Left lung (tissue), 10 donors: Measurements from ENCODE around the gene STPG3. TPM values are rescaled to one million over a fixed set of nuclear protein-coding genes. Genes with fewer than 3 reads are reported as not detected.
A peak's percentile ranks its signal among the peaks of the same experiment; 100 is the strongest.

Source experiments
- ATAC-seq: fragments of 200-7000 bp; cut with Tn5 transposase; one replicate; pipeline ENCODE4 v1.9.1; 2020; ENCODE audit warnings: moderate library complexity
- DNase-seq, 4 donors: peaks; one replicate each; pipeline ENCODE4 v3.0.0-alpha.2; 2013 to 2020
- H3K27ac ChIP-seq, 2 donors: fragments of 200-600 bp; sonication (generic) in 1 of 2; one replicate each; pipeline versions ENCODE4 v1.5.0 to v1.8.0; 2020 to 2021
- H3K27me3 ChIP-seq, 2 donors: fragments of 200-600 bp; sonication (generic) in 1 of 2; one replicate each; pipeline versions ENCODE4 v1.5.0 to v1.8.0; 2020 to 2021
- H3K36me3 ChIP-seq, 2 donors: fragments of 200-600 bp; sonication (generic) in 1 of 2; one replicate each; pipeline versions ENCODE4 v1.5.0 to v1.8.0; 2020 to 2021
- H3K4me1 ChIP-seq, 2 donors: fragments of 200-600 bp; one replicate each; pipeline ENCODE4 v1.8.0; 2021
- H3K4me3 ChIP-seq, 2 donors: fragments of 200-600 bp; sonication (generic) in 1 of 2; one replicate each; pipeline versions ENCODE4 v1.5.0 to v1.8.0; 2020 to 2021; ENCODE audit warnings: mild to moderate bottlenecking in 1 of 2
- H3K9me3 ChIP-seq, 2 donors: fragments of 200-600 bp; sonication (generic) in 1 of 2; one replicate each; pipeline versions ENCODE4 v1.5.0 to v1.8.0; 2020 to 2021
- CTCF ChIP-seq, 2 donors: fragments of 200-600 bp; sonication (generic) in 1 of 2; IDR thresholded peaks; one replicate each; pipeline versions ENCODE4 v1.5.0 to v1.8.0; 2021; ENCODE audit warnings: antibody characterized with exemption in 2 of 2
- intact Hi-C, 2 donors: fragments of 100-400 bp; cut with DNase I; formaldehyde crosslinking; loops; one replicate each; pipeline versions ENCODE4 v1.11.2 to v1.14.2; 2022
- polyA plus RNA-seq, 6 donors: library from polyadenylated mRNA; unstranded; fragments of 120-200 nt; gene quantifications; one replicate each; pipeline ENCODE4 v1.2.1, GENCODE V29; 2013; ENCODE audit not compliant: insufficient read length in 6 of 6
- total RNA-seq, 2 donors: library from RNA; stranded (reverse); fragmentation: NEBNext Ultra II Directional; extraction: Animal tissue kit (Norgen Biotek cat#: 25700); gene quantifications; one replicate each; pipeline ENCODE4 v1.2.1, GENCODE V29; 2021
- donor health status: DM: no; HTN: yes; CAD: no.
- donor health status: DM: no; HTN: no; CAD: no.

The STPG3 gene
- total and polyA plus RNA-seq, 8 donors = 0.69 to 1.4 (median 0.89) TPM; not detected in 2

GRCh38 chr9:137301081-137301947, 50.2 kb downstream of the STPG3 start:
- peaks cover 25 to 74% of the 10 kb centered on the region in 2 donors for H3K4me1 ChIP-seq
- H3K27ac ChIP-seq = peak overlapping the region; percentile 62 to 67
- H3K9me3 ChIP-seq = no peaks in the 10 kb centered on the region
- H3K27me3 ChIP-seq = peaks cover 11 to 93% of the 10 kb centered on the region in 2 donors
- H3K36me3 ChIP-seq = no peaks in the 10 kb centered on the region
- peak overlapping the region; percentile 34 to 46 for H3K4me3 ChIP-seq
- ATAC-seq (peak; percentile 7), DNase-seq (peak in 2 of 4 donors; percentile 70 to 81)
- no peak for TF ChIP-seq CTCF (IDR thresholded peaks at IDR 0.05)
- intact Hi-C loops = loop anchor here in 1 of 2 donors (10.0 kb wide), 1 partner anchor 103 kb away; no protein-coding TSS in a partner anchor

GRCh38 chr9:137302118-137302448, 51.0 kb downstream of the STPG3 start, which contains the start of gene NRARP:
NRARP (minus strand) TSS chr9:137302271; CDS start chr9:137301928, 343 bp downstream.
- TF ChIP-seq CTCF (IDR thresholded peaks at IDR 0.05) = no peak
- Histone ChIP-seq H3K27ac (peak within 1 kb of the TSS; percentile 62 to 70), H3K9me3 (no peaks in the 10 kb centered on the region), H3K27me3 (peaks cover 11 to 93% of the 10 kb centered on the region in 2 donors), H3K4me3 (peak within 1 kb of the TSS; percentile 34 to 47), H3K36me3 (no peaks in the 10 kb centered on the region), H3K4me1 (peaks cover 27 to 78% of the 10 kb centered on the region in 2 donors)
- ATAC-seq = peak; percentile 72
- peak in 3 of 4 donors; percentile 89 to 95 (median 91) for DNase-seq
- intact Hi-C loops = loop anchor here in 1 of 2 donors (10.0 kb wide), 1 partner anchor 103 kb away; no protein-coding TSS in a partner anchor

GRCh38 chr9:137302449-137303150, 51.5 kb downstream of the STPG3 start:
- ATAC-seq (peak; percentile 10), DNase-seq (peak in 1 of 4 donors; percentile 80)
- intact Hi-C loops = loop anchor here in 1 of 2 donors (10.0 kb wide), 1 partner anchor 102 kb away; no protein-coding TSS in a partner anchor
- Histone ChIP-seq H3K9me3 (no peaks in the 10 kb centered on the region), H3K4me3 (peak overlapping the region; percentile 25 to 47), H3K27ac (peak overlapping the region; percentile 51 to 70), H3K4me1 (peaks cover 29 to 78% of the 10 kb centered on the region in 2 donors), H3K27me3 (peaks cover 14 to 93% of the 10 kb centered on the region in 2 donors), H3K36me3 (no peaks in the 10 kb centered on the region)
- peak; percentile 37 to 71 for TF ChIP-seq CTCF (IDR thresholded peaks at IDR 0.05)

Other genes starting within 250 kb of the STPG3 start
- 10 to 100 TPM; 34.5 to 34.8 TPM for gene ABCA2, start 223.0 kb upstream of the STPG3 start, total RNA-seq
- gene ABCA2, start 223.0 kb upstream of the STPG3 start, polyA plus RNA-seq = 10 to 100 TPM; 20.8 to 33.8 (median 28.6) TPM
- gene FUT7, start 219.2 kb upstream of the STPG3 start, total RNA-seq = 1 to 10 TPM in 1 of 2 donors, under 1 TPM in 1; 0.17 to 2.9 TPM
- gene FUT7, start 219.2 kb upstream of the STPG3 start, polyA plus RNA-seq = under 1 TPM in 3 of 6 donors, not detected in 3; 0.08 to 0.11 (median 0.09) TPM
- 100 to 1,000 TPM; 104 to 105 TPM for gene NPDC1, start 205.1 kb upstream of the STPG3 start, total RNA-seq
- gene NPDC1, start 205.1 kb upstream of the STPG3 start, polyA plus RNA-seq = 10 to 100 TPM; 24.4 to 48.9 (median 25.2) TPM
- gene ENTPD2, start 197.2 kb upstream of the STPG3 start, total RNA-seq = under 1 TPM; 0.71 to 0.87 TPM
- 1 to 10 TPM; 1.7 to 4.7 (median 3.0) TPM for gene ENTPD2, start 197.2 kb upstream of the STPG3 start, polyA plus RNA-seq
- 1 to 10 TPM; 2.7 to 4.6 TPM for gene SAPCD2, start 180.7 kb upstream of the STPG3 start, total RNA-seq
- gene SAPCD2, start 180.7 kb upstream of the STPG3 start, polyA plus RNA-seq = 10 to 100 TPM in 3 of 6 donors, 1 to 10 TPM in 3; 8.5 to 15.1 (median 10.4) TPM
- 10 to 100 TPM; 28.1 to 43.1 TPM for gene UAP1L1, start 173.8 kb upstream of the STPG3 start, total RNA-seq
- 1 to 10 TPM; 4.6 to 8.8 (median 6.0) TPM for gene UAP1L1, start 173.8 kb upstream of the STPG3 start, polyA plus RNA-seq
- 10 to 100 TPM; 51.5 to 54.9 TPM for gene MAN1B1, start 164.3 kb upstream of the STPG3 start, total RNA-seq
- 10 to 100 TPM; 62.7 to 74.9 (median 66.9) TPM for gene MAN1B1, start 164.3 kb upstream of the STPG3 start, polyA plus RNA-seq
- gene DPP7, start 136.6 kb upstream of the STPG3 start, total RNA-seq = 100 to 1,000 TPM; 144 to 165 TPM
- gene DPP7, start 136.6 kb upstream of the STPG3 start, polyA plus RNA-seq = 10 to 100 TPM; 35.8 to 53.6 (median 47.7) TPM
- gene GRIN1, start 112.1 kb upstream of the STPG3 start, total RNA-seq = under 1 TPM; 0.17 to 0.55 TPM
- under 1 TPM; 0.15 to 0.38 (median 0.28) TPM for gene GRIN1, start 112.1 kb upstream of the STPG3 start, polyA plus RNA-seq
- under 1 TPM in 1 of 2 donors, not detected in 1; 0.55 TPM for gene LRRC26, start 81.2 kb upstream of the STPG3 start, total RNA-seq
- under 1 TPM in 3 of 6 donors, not detected in 3; 0.23 to 0.63 (median 0.25) TPM for gene LRRC26, start 81.2 kb upstream of the STPG3 start, polyA plus RNA-seq
- not detected for gene TMEM210, start 79.2 kb upstream of the STPG3 start, total RNA-seq
- gene TMEM210, start 79.2 kb upstream of the STPG3 start, polyA plus RNA-seq = not detected
- 10 to 100 TPM; 43.5 to 52.3 TPM for gene ANAPC2, start 62.7 kb upstream of the STPG3 start, total RNA-seq
- gene ANAPC2, start 62.7 kb upstream of the STPG3 start, polyA plus RNA-seq = 10 to 100 TPM; 42.1 to 58.8 (median 44.3) TPM
- 10 to 100 TPM; 59.1 to 68.0 TPM for gene SSNA1, start 62.6 kb upstream of the STPG3 start, total RNA-seq
- gene SSNA1, start 62.6 kb upstream of the STPG3 start, polyA plus RNA-seq = 10 to 100 TPM; 38.7 to 53.6 (median 52.1) TPM
- 10 to 100 TPM; 21.6 to 21.7 TPM for gene TPRN, start 50.5 kb upstream of the STPG3 start, total RNA-seq
- gene TPRN, start 50.5 kb upstream of the STPG3 start, polyA plus RNA-seq = 10 to 100 TPM in 3 of 6 donors, 1 to 10 TPM in 3; 6.7 to 13.8 (median 9.4) TPM
- 10 to 100 TPM; 30.6 to 31.7 TPM for gene TMEM203, start 45.6 kb upstream of the STPG3 start, total RNA-seq
- 10 to 100 TPM; 30.4 to 37.8 (median 33.3) TPM for gene TMEM203, start 45.6 kb upstream of the STPG3 start, polyA plus RNA-seq
- 10 to 100 TPM; 16.5 to 19.5 TPM for gene NDOR1, start 45.6 kb upstream of the STPG3 start, total RNA-seq
- 10 to 100 TPM in 3 of 6 donors, 1 to 10 TPM in 3; 9.1 to 15.4 (median 10.2) TPM for gene NDOR1, start 45.6 kb upstream of the STPG3 start, polyA plus RNA-seq
- gene RNF208, start 29.0 kb upstream of the STPG3 start, total RNA-seq = 1 to 10 TPM; 4.9 to 7.5 TPM
- gene RNF208, start 29.0 kb upstream of the STPG3 start, polyA plus RNA-seq = 1 to 10 TPM; 4.0 to 7.8 (median 5.9) TPM
- under 1 TPM; 0.44 to 0.50 TPM for gene CYSRT1, start 26.1 kb upstream of the STPG3 start, total RNA-seq
- gene CYSRT1, start 26.1 kb upstream of the STPG3 start, polyA plus RNA-seq = 1 to 10 TPM; 1.4 to 3.7 (median 2.8) TPM
- gene RNF224, start 23.8 kb upstream of the STPG3 start, total RNA-seq = under 1 TPM; 0.15 to 0.18 TPM
- 1 to 10 TPM; 1.7 to 4.8 (median 3.5) TPM for gene RNF224, start 23.8 kb upstream of the STPG3 start, polyA plus RNA-seq
- gene SLC34A3, start 20.4 kb upstream of the STPG3 start, total RNA-seq = under 1 TPM in 1 of 2 donors, not detected in 1; 0.12 TPM
- gene SLC34A3, start 20.4 kb upstream of the STPG3 start, polyA plus RNA-seq = 1 to 10 TPM; 1.0 to 2.8 (median 2.1) TPM
- 100 to 1,000 TPM; 245 to 337 TPM for gene TUBB4B, start 10.0 kb upstream of the STPG3 start, total RNA-seq
- gene TUBB4B, start 10.0 kb upstream of the STPG3 start, polyA plus RNA-seq = 100 to 1,000 TPM; 196 to 315 (median 237) TPM
- gene NELFB, start 4.0 kb downstream of the STPG3 start, total RNA-seq = 10 to 100 TPM; 47.8 to 49.7 TPM
- gene NELFB, start 4.0 kb downstream of the STPG3 start, polyA plus RNA-seq = 10 to 100 TPM; 52.9 to 62.9 (median 56.8) TPM
- gene TOR4A, start 26.4 kb downstream of the STPG3 start, total RNA-seq = 10 to 100 TPM; 31.8 to 38.5 TPM
- gene TOR4A, start 26.4 kb downstream of the STPG3 start, polyA plus RNA-seq = 10 to 100 TPM in 4 of 6 donors, 1 to 10 TPM in 2; 8.5 to 13.4 (median 11.0) TPM
- gene NRARP, start 51.0 kb downstream of the STPG3 start, total RNA-seq = 10 to 100 TPM; 11.3 to 15.2 TPM
- gene NRARP, start 51.0 kb downstream of the STPG3 start, polyA plus RNA-seq = 10 to 100 TPM in 2 of 6 donors, 1 to 10 TPM in 4; 7.0 to 11.1 (median 9.0) TPM
- gene EXD3, start 171.9 kb downstream of the STPG3 start, total RNA-seq = 10 to 100 TPM; 13.7 to 21.8 TPM
- gene EXD3, start 171.9 kb downstream of the STPG3 start, polyA plus RNA-seq = 10 to 100 TPM; 13.2 to 21.0 (median 16.6) TPM
- gene NOXA1, start 172.1 kb downstream of the STPG3 start, total RNA-seq = 1 to 10 TPM; 6.1 to 8.7 TPM
- 1 to 10 TPM; 4.5 to 7.3 (median 6.9) TPM for gene NOXA1, start 172.1 kb downstream of the STPG3 start, polyA plus RNA-seq
- gene ENTPD8, start 190.1 kb downstream of the STPG3 start, total RNA-seq = under 1 TPM in 1 of 2 donors, not detected in 1; 0.15 TPM
- under 1 TPM; 0.33 to 0.68 (median 0.46) TPM for gene ENTPD8, start 190.1 kb downstream of the STPG3 start, polyA plus RNA-seq
- 10 to 100 TPM; 29.5 to 31.4 TPM for gene NSMF, start 208.0 kb downstream of the STPG3 start, total RNA-seq
- 10 to 100 TPM; 31.7 to 46.5 (median 37.4) TPM for gene NSMF, start 208.0 kb downstream of the STPG3 start, polyA plus RNA-seq